Gastroesophageal sphincter (tissue), 4 donors: ENCODE results near the gene FGF14. TPM values are rescaled to one million over a fixed set of nuclear protein-coding genes. Genes with fewer than 3 reads are reported as not detected.

Experiments
- ATAC-seq: fragments of 150-250 bp; one replicate; pipeline ENCODE4 v1.9.1; 2016; ENCODE audit warnings: mild to moderate bottlenecking, moderate library complexity
- H3K27ac ChIP-seq, 4 donors: fragments of 200-600 bp; sonication (generic) in 3 of 4; 1 replicate in 3 of 4; 2 replicates in 1 of 4; pipeline ENCODE4 v1.5.1; 2016 to 2019
- H3K27me3 ChIP-seq: fragments of 200-600 bp; sonication (generic); one replicate; pipeline ENCODE4 v1.5.1; 2019
- H3K36me3 ChIP-seq, 2 donors: fragments of 200-600 bp; sonication (generic); one replicate each; pipeline ENCODE4 v1.5.1; 2019; ENCODE audit warnings: control low read depth in 1 of 2
- H3K4me1 ChIP-seq, 3 donors: fragments of 200-600 bp; sonication (generic); 1 replicate in 2 of 3; 2 replicates in 1 of 3; pipeline ENCODE4 v1.5.1; 2016 to 2019; ENCODE audit warnings: control low read depth in 2 of 3
- H3K4me3 ChIP-seq, 2 donors: fragments of 200-600 bp; sonication (generic); one replicate each; pipeline ENCODE4 v1.5.1; 2019; ENCODE audit warnings: mild to moderate bottlenecking in 1 of 2, moderate library complexity in 1 of 2
- H3K9me3 ChIP-seq, 3 donors: fragments of 200-600 bp; sonication (generic); one replicate each; pipeline ENCODE4 v1.5.1; 2017 to 2019; ENCODE audit warnings: control low read depth in 2 of 3
- EP300 ChIP-seq: sonication (generic); formaldehyde crosslinking; IDR thresholded peaks from one replicate; pipeline ENCODE4 v1.6.1; 2017; ENCODE audit warnings: antibody characterized with exemption, mild to moderate bottlenecking
- POLR2A ChIP-seq, 2 donors: fragments of 450-650 bp; IDR thresholded peaks; one replicate each; pipeline ENCODE4 v1.6.1; 2017; ENCODE audit warnings: antibody characterized with exemption in 2 of 2, mild to moderate bottlenecking in 2 of 2, moderate library complexity in 1 of 2
- POLR2AphosphoS5 ChIP-seq: sonication (generic); formaldehyde crosslinking; IDR thresholded peaks from one replicate; pipeline ENCODE4 v1.6.1; 2017; ENCODE audit warnings: antibody characterized with exemption
- WGBS, 2 donors: methylation state at CpG; one replicate each; pipeline ENCODE4 v1.1.5; 2018; ENCODE audit warnings: low coverage in 1 of 2; 5-methylcytosine and 5-hydroxymethylcytosine counted together
- total RNA-seq, 4 donors: library from RNA; depleted of rRNA; stranded (reverse); fragments of >200 nt; gene quantifications; one replicate each; pipeline ENCODE4 v1.1.0, GENCODE V29; 2016
- TF ChIP-seq, protein P1 (sequence below), 4 experiments: fragments of 200-600 bp in 2 of 4; fragments of 450-650 bp in 2 of 4; sonication (generic) in 1 of 4; IDR thresholded peaks; one replicate each; pipeline ENCODE4 v1.5.1; 2017 to 2019; ENCODE audit warnings: antibody characterized with exemption in 4 of 4, mild to moderate bottlenecking in 2 of 4, moderate library complexity in 2 of 4

The FGF14 gene
- total RNA-seq, 4 donors from 2014 or later = 0.31 to 2.0 (median 0.95) TPM

DNA sequence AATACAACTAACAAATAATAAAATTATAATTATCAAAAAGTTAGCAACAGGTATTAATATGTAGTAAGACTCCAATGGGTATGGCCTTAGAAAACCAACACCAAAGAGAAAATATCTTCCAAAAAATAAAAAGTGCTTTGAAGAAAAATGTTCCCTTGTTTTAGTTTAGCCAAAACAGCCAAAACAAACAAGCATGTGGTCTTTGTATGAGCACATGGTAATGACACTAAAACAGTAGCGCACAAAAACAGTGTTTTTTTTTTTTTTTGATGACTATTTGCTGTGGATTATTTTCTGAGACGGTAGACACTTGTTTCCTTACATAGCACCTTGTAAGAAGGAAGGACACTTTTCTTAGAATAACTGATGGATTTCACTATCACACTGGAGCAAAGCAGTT, 490.1 kb downstream of the FGF14 start:
- TF ChIP-seq POLR2A (IDR thresholded peaks at IDR 0.05) (no peak), POLR2AphosphoS5 (no peak), EP300 (no peak)
- TF ChIP-seq, protein P1, sequence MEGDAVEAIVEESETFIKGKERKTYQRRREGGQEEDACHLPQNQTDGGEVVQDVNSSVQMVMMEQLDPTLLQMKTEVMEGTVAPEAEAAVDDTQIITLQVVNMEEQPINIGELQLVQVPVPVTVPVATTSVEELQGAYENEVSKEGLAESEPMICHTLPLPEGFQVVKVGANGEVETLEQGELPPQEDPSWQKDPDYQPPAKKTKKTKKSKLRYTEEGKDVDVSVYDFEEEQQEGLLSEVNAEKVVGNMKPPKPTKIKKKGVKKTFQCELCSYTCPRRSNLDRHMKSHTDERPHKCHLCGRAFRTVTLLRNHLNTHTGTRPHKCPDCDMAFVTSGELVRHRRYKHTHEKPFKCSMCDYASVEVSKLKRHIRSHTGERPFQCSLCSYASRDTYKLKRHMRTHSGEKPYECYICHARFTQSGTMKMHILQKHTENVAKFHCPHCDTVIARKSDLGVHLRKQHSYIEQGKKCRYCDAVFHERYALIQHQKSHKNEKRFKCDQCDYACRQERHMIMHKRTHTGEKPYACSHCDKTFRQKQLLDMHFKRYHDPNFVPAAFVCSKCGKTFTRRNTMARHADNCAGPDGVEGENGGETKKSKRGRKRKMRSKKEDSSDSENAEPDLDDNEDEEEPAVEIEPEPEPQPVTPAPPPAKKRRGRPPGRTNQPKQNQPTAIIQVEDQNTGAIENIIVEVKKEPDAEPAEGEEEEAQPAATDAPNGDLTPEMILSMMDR (IDR thresholded peaks at IDR 0.05) = no peak
- no peak overlapping the region for H3K27ac ChIP-seq
- H3K9me3 ChIP-seq = no peaks in the 10 kb centered on the region
- no peaks in the 10 kb centered on the region for H3K36me3 ChIP-seq
- H3K4me1 ChIP-seq = peaks cover 0 to 12% (median 5%) of the 10 kb centered on the region in 3 donors
- 83 to 86% methylated on average over 1 to 2 of the region's 2 CpGs for WGBS, 2 donors
- H3K27me3 ChIP-seq = peaks cover 22% of the 10 kb centered on the region
- no peak for ATAC-seq
- H3K4me3 ChIP-seq = no peak overlapping the region

DNA sequence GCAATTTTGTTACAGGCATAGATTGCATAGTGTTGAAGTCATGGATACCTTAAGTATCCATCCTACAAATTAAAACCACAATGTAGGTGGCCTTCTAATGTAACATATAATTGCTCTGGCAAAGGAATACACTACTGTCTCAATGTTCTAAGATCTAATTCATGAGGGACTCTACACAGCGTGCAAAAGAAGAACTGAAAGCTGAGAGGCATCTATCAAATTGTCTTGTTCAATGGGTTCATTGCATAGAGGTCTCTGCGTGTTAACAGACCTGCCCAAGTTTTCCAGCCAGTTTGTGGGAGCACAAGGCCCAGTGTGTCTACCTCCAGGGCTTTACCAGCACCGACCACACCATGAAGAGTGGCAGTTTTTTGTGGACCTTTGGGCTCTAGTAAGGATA, 498.0 kb downstream of the FGF14 start:
- no peak for ATAC-seq
- Histone ChIP-seq H3K9me3 (no peaks in the 10 kb centered on the region), H3K4me1 (no peaks in the 10 kb centered on the region), H3K36me3 (no peaks in the 10 kb centered on the region), H3K4me3 (no peak overlapping the region), H3K27me3 (no peaks in the 10 kb centered on the region), H3K27ac (no peak overlapping the region)
- 66 to 68% methylated on average over 3 of the region's 3 CpGs for WGBS, 2 donors
- TF ChIP-seq POLR2AphosphoS5 (no peak), EP300 (no peak)
- TF ChIP-seq, protein P1 (IDR thresholded peaks at IDR 0.05) = no peak

DNA sequence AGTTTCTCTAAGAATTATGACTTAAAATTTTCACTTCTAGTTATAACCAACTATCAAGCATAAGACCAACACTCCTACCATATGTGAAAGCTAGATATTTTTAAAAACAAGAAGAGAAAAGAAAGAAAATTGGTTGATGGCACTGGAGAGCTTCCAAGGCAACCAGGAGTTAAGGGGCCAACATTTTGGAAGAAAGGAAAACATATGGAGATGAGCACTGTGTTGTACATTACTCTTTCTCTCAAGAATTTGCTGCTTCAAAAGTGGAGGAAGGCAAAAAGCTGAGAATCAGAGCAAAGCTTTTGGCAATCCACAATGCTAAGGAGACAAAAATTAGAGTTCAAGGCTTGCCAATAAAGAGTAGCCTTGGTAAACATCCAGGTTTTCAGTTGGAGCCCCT, 503.2 kb downstream of the FGF14 start:
- Histone ChIP-seq H3K4me1 (no peaks in the 10 kb centered on the region), H3K9me3 (no peaks in the 10 kb centered on the region), H3K4me3 (no peak overlapping the region), H3K36me3 (no peaks in the 10 kb centered on the region), H3K27me3 (no peaks in the 10 kb centered on the region), H3K27ac (no peak overlapping the region)
- TF ChIP-seq EP300 = no peak
- TF ChIP-seq, protein P1 (IDR thresholded peaks at IDR 0.05) = no peak
- TF ChIP-seq POLR2AphosphoS5 = no peak
- no peak for TF ChIP-seq POLR2A (IDR thresholded peaks at IDR 0.05)
- no peak for ATAC-seq

DNA sequence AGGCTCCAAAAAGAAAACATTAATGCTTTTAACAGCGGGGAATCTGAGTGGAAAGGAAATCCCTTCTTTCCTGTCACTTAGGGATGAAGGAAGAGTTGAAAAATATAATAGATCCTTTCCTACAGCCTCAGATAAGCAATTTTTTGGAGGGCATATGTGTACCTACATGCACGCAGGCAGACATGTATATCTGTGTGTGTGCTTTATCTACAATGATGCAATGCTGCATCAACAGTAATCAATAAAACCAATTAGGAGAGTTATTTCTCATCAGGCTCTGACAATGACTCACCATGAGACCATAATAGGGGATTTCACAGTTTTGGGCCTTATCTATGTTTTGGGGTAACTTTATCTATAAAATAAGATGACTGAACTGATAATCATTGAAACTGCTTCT, 505.3 kb downstream of the FGF14 start:
- 75 to 82% methylated on average over 2 of the region's 2 CpGs for WGBS, 2 donors
- H3K4me1 ChIP-seq = no peaks in the 10 kb centered on the region
- H3K27me3 ChIP-seq = no peaks in the 10 kb centered on the region
- no peak overlapping the region for H3K4me3 ChIP-seq
- ATAC-seq = no peak
- no peaks in the 10 kb centered on the region for H3K36me3 ChIP-seq
- TF ChIP-seq EP300 (no peak), POLR2A (IDR thresholded peaks at IDR 0.05) (no peak), POLR2AphosphoS5 (no peak)
- TF ChIP-seq, protein P1 (IDR thresholded peaks at IDR 0.05) = no peak
- no peak overlapping the region for H3K27ac ChIP-seq
- H3K9me3 ChIP-seq = no peaks in the 10 kb centered on the region

DNA sequence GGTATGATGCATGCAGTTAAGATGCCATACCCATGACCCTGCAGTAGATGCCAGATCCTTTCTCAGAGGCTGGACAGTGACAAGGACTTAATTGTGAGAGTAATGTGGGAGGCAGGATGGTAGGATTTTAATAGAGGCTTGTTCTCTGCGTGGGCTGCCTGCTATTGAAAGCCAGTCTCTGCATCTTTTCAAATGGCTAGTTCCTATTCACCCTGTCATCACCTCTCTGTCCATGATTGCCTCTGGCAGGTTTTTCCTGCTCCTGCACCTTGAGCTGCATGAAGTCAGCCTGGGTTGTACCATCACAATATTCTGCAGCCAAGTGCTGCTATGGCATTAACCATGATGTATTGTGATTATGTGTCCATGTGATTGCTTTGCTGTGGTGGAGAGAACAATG, 508.8 kb downstream of the FGF14 start:
- ATAC-seq = no peak
- H3K36me3 ChIP-seq = no peaks in the 10 kb centered on the region
- TF ChIP-seq EP300 (no peak), POLR2AphosphoS5 (no peak), POLR2A (IDR thresholded peaks at IDR 0.05) (no peak)
- TF ChIP-seq, protein P1 (IDR thresholded peaks at IDR 0.05) = no peak
- no peaks in the 10 kb centered on the region for H3K4me1 ChIP-seq
- WGBS, 2 donors = 30% methylated on average over 1 of the region's 1 CpG; no CpG with 5 or more reads in 1 of the 2 donors
- no peaks in the 10 kb centered on the region for H3K9me3 ChIP-seq
- H3K4me3 ChIP-seq = no peak overlapping the region
- H3K27me3 ChIP-seq = no peaks in the 10 kb centered on the region
- H3K27ac ChIP-seq = no peak overlapping the region
